GM19328 (cell line): ENCODE data around the gene GATC.

Experiments
- ATAC-seq: cut with Tn5 transposase; IDR thresholded peaks from one replicate; pipeline ENCODE4 v1.9.1; 2021; ENCODE audit warnings: mild to moderate bottlenecking, moderate library complexity; ENCODE audit not compliant: unreplicated experiment

Gene GATC

GRCh38 chr12:120495731-120496412 lies 49.6 kb downstream of the GATC start, which contains the start of gene DYNLL1:
Gene DYNLL1 (plus strand): TSS chr12:120496113. CDS start chr12:120496422, 309 bp downstream.
- ATAC-seq: peak; percentile 84

DNA sequence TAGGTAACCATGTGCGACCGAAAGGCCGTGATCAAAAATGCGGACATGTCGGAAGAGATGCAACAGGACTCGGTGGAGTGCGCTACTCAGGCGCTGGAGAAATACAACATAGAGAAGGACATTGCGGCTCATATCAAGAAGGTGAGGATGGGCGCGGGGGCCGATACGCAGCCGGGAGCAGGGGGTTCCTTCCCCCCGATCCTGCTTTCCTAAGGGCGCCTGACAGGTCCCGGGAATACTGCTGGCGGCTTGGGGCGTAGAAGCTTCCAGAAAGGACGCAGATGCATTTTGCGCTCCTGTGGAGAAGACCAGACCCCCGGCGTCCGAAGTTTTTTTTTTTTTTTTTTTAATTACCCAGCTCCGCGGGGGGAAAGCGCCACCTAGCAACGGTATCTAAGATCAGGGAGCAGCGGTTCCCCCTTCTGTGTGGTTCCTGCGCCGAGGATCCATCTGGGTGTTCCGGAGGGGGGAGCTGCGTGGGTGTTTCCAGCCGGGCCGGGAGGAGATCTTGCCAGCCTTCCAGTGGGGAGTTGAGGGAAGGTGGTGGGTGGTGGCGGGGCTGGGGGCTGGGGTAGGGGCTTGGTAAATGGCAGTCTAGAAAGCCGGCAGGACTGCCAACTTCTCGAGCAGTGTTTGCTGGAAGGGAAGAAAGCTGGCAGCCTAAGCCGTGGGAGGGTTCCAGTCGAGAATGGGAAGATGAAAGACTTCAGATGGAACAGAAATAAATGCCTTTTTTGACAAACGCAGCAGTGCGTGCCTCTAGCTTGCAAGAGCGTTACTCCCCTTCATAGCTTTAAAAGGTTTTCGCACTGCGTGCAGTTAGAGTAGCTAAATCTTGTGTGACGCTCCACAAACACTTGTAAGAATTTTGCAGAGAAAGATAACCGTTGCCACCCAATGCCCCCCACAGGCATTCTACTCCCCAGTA lies 50.4 kb downstream of the GATC start:
- no peak for ATAC-seq

- no peak for ATAC-seq
Measured at GRCh38 chr12:120497524-120498150, 51.4 kb downstream of the GATC start.

DNA sequence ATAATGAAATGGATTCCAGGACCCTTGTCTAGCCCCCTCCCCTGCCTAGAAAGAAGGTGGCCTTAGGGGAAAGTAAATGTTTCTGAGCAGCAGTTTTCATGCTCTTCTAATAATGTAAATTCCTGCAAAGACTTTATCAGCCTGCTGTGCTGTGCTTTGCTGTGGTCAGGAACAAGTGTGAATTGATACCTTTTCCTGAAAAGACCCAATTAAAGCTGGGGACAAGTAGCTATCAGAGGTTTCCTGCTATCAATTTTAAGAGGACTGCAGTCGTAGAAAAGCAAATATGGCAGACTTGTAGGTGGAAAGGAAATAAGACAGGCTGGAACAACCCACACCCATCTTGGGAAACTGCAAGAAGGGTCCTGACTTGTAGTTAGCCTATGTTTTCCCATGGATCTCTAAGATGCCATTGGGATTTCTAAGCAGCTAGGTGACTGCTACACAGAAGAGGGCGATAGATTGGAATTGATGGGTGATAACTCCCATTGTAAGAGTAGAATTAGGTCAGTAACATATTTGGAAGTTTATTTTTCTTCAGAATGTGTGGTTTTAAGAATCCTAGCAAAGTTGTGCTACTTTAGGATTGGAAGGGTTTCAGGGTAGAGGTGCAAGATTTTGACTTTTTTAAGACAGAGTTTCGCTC lies 52.7 kb downstream of the GATC start:
- ATAC-seq: no peak

- no peak for ATAC-seq
Measured at GRCh38 chr12:120500581-120500980, 54.3 kb downstream of the GATC start.

- ATAC-seq: no peak
Measured at GRCh38 chr12:120504587-120504986, 58.3 kb downstream of the GATC start.

GRCh38 chr12:120508537-120508936 lies 62.3 kb downstream of the GATC start:
- ATAC-seq: no peak
